IPS-18a (cell line): ENCODE data around the gene AMBP.

ENCODE experiments used
- H3K27ac ChIP-seq: one replicate; pipeline ENCODE4 v1.5.1; 2013; ENCODE audit warnings: low read length
- H3K27me3 ChIP-seq: one replicate; pipeline ENCODE4 v1.6.1; 2013; ENCODE audit warnings: mild to moderate bottlenecking, low read length; ENCODE audit not compliant: control insufficient read depth, insufficient read depth
- H3K36me3 ChIP-seq: one replicate; pipeline ENCODE4 v1.6.1; 2013; ENCODE audit warnings: low read depth, low read length; ENCODE audit not compliant: control insufficient read depth
- H3K4me1 ChIP-seq: one replicate; pipeline ENCODE4 v1.6.1; 2013; ENCODE audit warnings: low read depth, low read length; ENCODE audit not compliant: control insufficient read depth
- H3K4me3 ChIP-seq: one replicate; pipeline ENCODE4 v1.5.1; 2013; ENCODE audit warnings: low read length
- H3K9ac ChIP-seq: one replicate; pipeline ENCODE4 v1.6.1; 2013; ENCODE audit warnings: mild to moderate bottlenecking, low read length, moderate library complexity
- H3K9me3 ChIP-seq: one replicate; pipeline ENCODE4 v1.6.1; 2013; ENCODE audit warnings: low read depth, low read length; ENCODE audit not compliant: control insufficient read depth

AMBP gene

GRCh38 chr9:114030364-114030763, 47.7 kb downstream of the AMBP start:
- Histone ChIP-seq H3K9me3 (no peaks in the 10 kb centered on the region), H3K4me1 (no peaks in the 10 kb centered on the region)

GRCh38 chr9:114029311-114030170, 48.6 kb downstream of the AMBP start:
- H3K36me3 ChIP-seq, result no peaks in the 10 kb centered on the region
- H3K27me3 ChIP-seq, result no peaks in the 10 kb centered on the region
- no peaks in the 10 kb centered on the region for H3K4me1 ChIP-seq
- no peak overlapping the region for H3K27ac ChIP-seq
- H3K4me3 ChIP-seq, result no peak overlapping the region
- H3K9me3 ChIP-seq, result no peaks in the 10 kb centered on the region
- H3K9ac ChIP-seq, result no peak overlapping the region

More at GRCh38 chr9:114030364-114030763, 47.7 kb downstream of the AMBP start:
- H3K27ac ChIP-seq, result no peak overlapping the region
- H3K36me3 ChIP-seq, result no peaks in the 10 kb centered on the region
- no peaks in the 10 kb centered on the region for H3K27me3 ChIP-seq
- no peak overlapping the region for H3K9ac ChIP-seq
- no peak overlapping the region for H3K4me3 ChIP-seq

- no peak overlapping the region for H3K27ac ChIP-seq
- H3K4me1 ChIP-seq, result no peaks in the 10 kb centered on the region
- no peak overlapping the region for H3K9ac ChIP-seq
- H3K36me3 ChIP-seq, result no peaks in the 10 kb centered on the region
- no peak overlapping the region for H3K4me3 ChIP-seq
- H3K9me3 ChIP-seq, result peaks cover 4% of the 10 kb centered on the region
- no peaks in the 10 kb centered on the region for H3K27me3 ChIP-seq
Measured at GRCh38 chr9:114028646-114029045, 49.5 kb downstream of the AMBP start.

GRCh38 chr9:114027863-114028465, 50.1 kb downstream of the AMBP start:
- H3K4me1 ChIP-seq, result no peaks in the 10 kb centered on the region
- no peak overlapping the region for H3K9ac ChIP-seq
- no peaks in the 10 kb centered on the region for H3K27me3 ChIP-seq
- no peak overlapping the region for H3K27ac ChIP-seq
- no peaks in the 10 kb centered on the region for H3K36me3 ChIP-seq
- H3K9me3 ChIP-seq, result peaks cover 8% of the 10 kb centered on the region
- no peak overlapping the region for H3K4me3 ChIP-seq

- peaks cover 8% of the 10 kb centered on the region for H3K9me3 ChIP-seq
- no peak overlapping the region for H3K27ac ChIP-seq
- H3K9ac ChIP-seq, result no peak overlapping the region
- H3K4me1 ChIP-seq, result no peaks in the 10 kb centered on the region
- no peaks in the 10 kb centered on the region for H3K27me3 ChIP-seq
- no peak overlapping the region for H3K4me3 ChIP-seq
- H3K36me3 ChIP-seq, result no peaks in the 10 kb centered on the region
Measured at GRCh38 chr9:114027159-114027862, 50.8 kb downstream of the AMBP start.

GRCh38 chr9:114026335-114026734, 51.8 kb downstream of the AMBP start:
- no peak overlapping the region for H3K27ac ChIP-seq
- H3K27me3 ChIP-seq, result no peaks in the 10 kb centered on the region
- H3K4me3 ChIP-seq, result no peak overlapping the region
- H3K9ac ChIP-seq, result no peak overlapping the region
- no peaks in the 10 kb centered on the region for H3K36me3 ChIP-seq
- H3K4me1 ChIP-seq, result no peaks in the 10 kb centered on the region
- peaks cover 8% of the 10 kb centered on the region for H3K9me3 ChIP-seq

- Histone ChIP-seq H3K4me1 (no peaks in the 10 kb centered on the region), H3K36me3 (no peaks in the 10 kb centered on the region)
Measured at GRCh38 chr9:114025760-114026159, 52.3 kb downstream of the AMBP start.

GRCh38 chr9:114025196-114025753, 52.8 kb downstream of the AMBP start:
- H3K36me3 ChIP-seq, result no peaks in the 10 kb centered on the region
- no peaks in the 10 kb centered on the region for H3K4me1 ChIP-seq
- H3K9ac ChIP-seq, result no peak overlapping the region
- H3K27ac ChIP-seq, result no peak overlapping the region
- no peak overlapping the region for H3K4me3 ChIP-seq
- H3K9me3 ChIP-seq, result peaks cover 8% of the 10 kb centered on the region
- no peaks in the 10 kb centered on the region for H3K27me3 ChIP-seq

More at GRCh38 chr9:114025760-114026159, 52.3 kb downstream of the AMBP start:
- Histone ChIP-seq H3K4me3 (no peak overlapping the region), H3K9me3 (peaks cover 8% of the 10 kb centered on the region), H3K27ac (no peak overlapping the region), H3K9ac (no peak overlapping the region), H3K27me3 (no peaks in the 10 kb centered on the region)

- no peak overlapping the region for H3K9ac ChIP-seq
- H3K9me3 ChIP-seq, result peaks cover 12% of the 10 kb centered on the region
- H3K27ac ChIP-seq, result no peak overlapping the region
- no peaks in the 10 kb centered on the region for H3K4me1 ChIP-seq
- H3K27me3 ChIP-seq, result no peaks in the 10 kb centered on the region
- no peak overlapping the region for H3K4me3 ChIP-seq
- no peaks in the 10 kb centered on the region for H3K36me3 ChIP-seq
Measured at GRCh38 chr9:114023961-114024360, 54.1 kb downstream of the AMBP start.

GRCh38 chr9:114021578-114021977, 56.5 kb downstream of the AMBP start:
- Histone ChIP-seq H3K9ac (no peak overlapping the region), H3K27me3 (no peaks in the 10 kb centered on the region), H3K36me3 (peaks cover 7% of the 10 kb centered on the region), H3K4me3 (no peak overlapping the region), H3K27ac (no peak overlapping the region), H3K4me1 (no peaks in the 10 kb centered on the region), H3K9me3 (peaks cover 12% of the 10 kb centered on the region)
